NCI-H1092 (cell line): ENCODE measurements around the gene MBD3L1.

Experiments
- DNase-seq: peaks from one replicate; lab custom pipeline; 2025; lab: John Stamatoyannopoulos, UW

MBD3L1 gene

GRCh38 chr19:8832132-8833021 lies at the start of gene MBD3L1, which contains the start of gene ZNF558:
Gene MBD3L1, plus strand, starts transcription at chr19:8832377. Its CDS starts 10,302 bp downstream, at chr19:8842679.
Gene ZNF558, minus strand, starts transcription at chr19:8832304. Its CDS starts 9,645 bp downstream, at chr19:8822659.
- DNase-seq, result peak; percentile 96

GRCh38 chr19:8794823-8795222 lies 37.4 kb upstream of the MBD3L1 start:
- DNase-seq, result no peak

GRCh38 chr19:8806661-8807060 lies 25.5 kb upstream of the MBD3L1 start:
- no peak for DNase-seq

- no peak for DNase-seq
These were observed 20.6 kb upstream of the MBD3L1 start for GRCh38 chr19:8811315-8812172.

GRCh38 chr19:8814176-8814575 lies 18.0 kb upstream of the MBD3L1 start:
- DNase-seq, result no peak

DNA sequence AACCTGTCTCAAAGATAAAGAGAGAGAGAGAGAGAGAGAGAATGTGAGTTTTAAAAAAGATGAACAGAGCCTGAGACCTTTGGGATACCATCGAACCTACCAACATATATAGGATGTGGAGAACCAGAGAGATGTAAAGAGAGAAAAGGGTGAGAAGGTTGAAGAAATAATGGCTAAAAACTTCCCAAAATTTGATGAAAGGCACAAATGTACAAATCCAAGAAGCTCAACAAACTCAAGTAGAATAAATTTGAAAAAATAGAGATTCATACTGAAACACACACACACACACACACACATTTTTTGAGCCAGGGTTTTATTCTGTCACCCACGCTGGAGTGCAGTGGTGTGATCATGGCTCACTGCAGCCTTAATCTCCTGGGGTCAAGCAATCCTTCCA lies 16.4 kb upstream of the MBD3L1 start:
- no peak for DNase-seq

DNA sequence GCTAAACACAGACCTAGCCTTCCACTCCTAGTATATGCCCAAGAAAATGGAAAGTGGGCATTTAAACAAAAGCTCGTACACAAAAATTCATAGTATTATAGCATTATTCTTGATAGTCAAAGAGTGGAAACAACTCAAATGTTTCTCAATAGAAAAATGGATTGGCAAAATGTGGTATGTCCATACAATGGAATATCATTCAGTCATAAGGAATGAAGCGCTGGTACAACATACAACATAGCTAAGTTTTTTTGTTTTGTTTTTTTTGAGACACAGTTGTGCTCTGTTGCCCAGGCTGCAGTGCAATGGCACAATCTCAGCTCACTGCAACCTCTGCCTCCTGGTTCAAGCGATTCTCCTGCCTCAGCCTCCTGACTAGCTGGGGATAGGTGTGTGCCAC lies 11.9 kb upstream of the MBD3L1 start:
- no peak for DNase-seq

DNA sequence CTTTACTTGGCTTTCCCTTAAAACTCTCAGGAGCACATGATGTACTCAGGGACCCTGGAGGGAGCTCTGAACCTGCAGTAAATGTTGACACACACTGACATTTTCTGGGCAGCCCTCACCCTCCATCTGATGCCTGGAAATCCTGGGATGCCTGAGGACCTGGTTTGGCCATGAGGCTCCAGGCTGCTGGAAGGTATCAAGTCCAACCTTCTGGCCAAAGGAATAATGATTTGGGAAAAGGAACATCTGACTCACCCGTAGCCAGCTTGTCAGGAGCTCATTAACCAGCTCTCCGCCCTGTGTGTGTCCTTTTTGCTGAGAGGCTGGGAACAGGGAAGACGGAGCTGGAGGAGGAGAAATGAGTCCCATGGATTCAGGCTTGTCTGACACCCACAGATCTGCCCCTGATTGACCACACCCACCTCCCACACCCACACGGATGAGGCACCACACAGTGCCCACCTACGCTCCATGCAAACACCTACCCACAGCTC lies 10.4 kb upstream of the MBD3L1 start:
- DNase-seq, result no peak

- DNase-seq, result no peak
These were observed 5.8 kb upstream of the MBD3L1 start for GRCh38 chr19:8826371-8826770.

- DNase-seq, result no peak
These were observed 4.9 kb upstream of the MBD3L1 start for GRCh38 chr19:8827277-8827676.

- no peak for DNase-seq
These were observed 804 bp upstream of the MBD3L1 start for GRCh38 chr19:8831373-8831772.

- no peak for DNase-seq
These were observed 395 bp upstream of the MBD3L1 start for GRCh38 chr19:8831832-8832131.

DNA sequence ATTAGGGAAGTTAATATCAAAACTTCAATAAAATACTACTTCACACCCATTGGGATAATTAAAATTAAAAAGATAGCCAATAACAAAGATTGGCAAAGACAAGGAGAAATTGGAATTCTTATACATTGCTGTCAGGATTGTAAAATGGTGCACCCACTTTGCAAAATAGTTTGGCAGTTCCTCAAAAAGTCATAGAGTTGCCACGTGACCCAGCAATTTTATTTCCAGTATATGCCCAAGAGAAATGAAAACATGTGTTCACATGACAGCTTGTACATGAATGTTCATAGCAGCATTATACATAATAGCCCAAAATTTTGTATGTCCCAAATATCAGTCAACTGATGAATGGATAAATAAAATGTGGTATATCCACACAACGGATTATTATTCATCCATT lies 3.3 kb downstream of the MBD3L1 start:
- DNase-seq, result no peak

- no peak for DNase-seq
These were observed 3.7 kb downstream of the MBD3L1 start for GRCh38 chr19:8835877-8836276.

DNA sequence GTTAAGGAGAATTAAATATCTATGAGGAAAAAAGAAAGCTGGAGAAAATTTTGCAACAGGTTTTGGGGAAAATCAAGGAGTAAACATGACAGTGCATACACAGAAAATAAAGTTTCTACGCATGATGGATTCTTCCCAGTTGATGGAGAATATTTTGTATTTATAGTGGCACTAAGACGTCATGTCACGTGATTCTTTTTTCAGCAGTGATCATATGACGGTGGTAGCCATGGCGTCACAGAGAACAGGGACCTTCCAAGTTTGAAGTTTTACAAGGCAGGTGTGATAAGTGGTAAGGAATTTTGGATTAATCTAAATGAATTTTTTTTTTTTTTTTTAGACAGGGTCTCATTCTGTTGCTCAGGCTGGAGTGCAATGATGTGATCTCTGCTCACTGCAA lies 8.5 kb downstream of the MBD3L1 start:
- DNase-seq, result no peak

- DNase-seq, result no peak
These were observed 14.6 kb downstream of the MBD3L1 start for GRCh38 chr19:8846819-8847218.

- DNase-seq, result no peak
These were observed 17.1 kb downstream of the MBD3L1 start for GRCh38 chr19:8849232-8849631.

DNA sequence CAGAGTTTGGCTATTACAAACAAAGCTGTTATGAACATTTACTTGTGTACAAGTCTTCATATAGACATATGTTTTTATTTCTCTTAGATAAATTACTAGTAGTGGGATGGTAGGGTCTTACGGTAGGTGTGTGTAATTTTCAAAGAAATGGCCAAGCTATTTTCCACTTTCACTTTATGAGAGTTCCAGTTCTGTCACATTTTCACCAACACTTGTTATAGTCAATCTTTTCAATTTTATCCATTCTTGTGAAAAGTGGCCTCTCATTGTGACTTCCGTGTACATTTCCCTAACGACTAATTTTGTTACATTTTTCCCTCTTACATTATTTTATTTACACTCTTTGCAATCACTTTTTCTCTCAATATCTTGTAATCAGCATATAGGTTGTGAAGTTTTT lies 18.3 kb downstream of the MBD3L1 start:
- DNase-seq, result no peak

DNA sequence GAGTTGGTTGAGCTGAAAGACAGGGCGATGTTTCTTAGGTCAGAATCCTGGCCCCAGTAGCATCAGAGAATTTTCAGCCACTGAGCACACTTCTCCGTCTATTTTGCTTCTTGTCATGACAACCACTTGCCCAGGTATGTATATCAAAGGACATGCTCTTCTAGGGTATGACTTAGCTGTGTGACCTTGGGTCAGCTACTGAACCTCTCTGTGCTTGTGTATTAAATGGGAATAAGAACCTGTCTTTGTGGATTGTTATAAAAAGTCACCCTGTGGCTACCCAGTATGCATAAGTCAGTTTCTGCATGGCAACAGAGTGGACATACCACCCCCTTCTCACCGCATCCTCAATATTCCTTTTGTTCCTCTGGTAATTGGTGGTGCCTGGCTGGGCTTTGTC lies 26.1 kb downstream of the MBD3L1 start:
- DNase-seq, result no peak

- no peak for DNase-seq
These were observed 34.2 kb downstream of the MBD3L1 start for GRCh38 chr19:8866344-8866743.

DNA sequence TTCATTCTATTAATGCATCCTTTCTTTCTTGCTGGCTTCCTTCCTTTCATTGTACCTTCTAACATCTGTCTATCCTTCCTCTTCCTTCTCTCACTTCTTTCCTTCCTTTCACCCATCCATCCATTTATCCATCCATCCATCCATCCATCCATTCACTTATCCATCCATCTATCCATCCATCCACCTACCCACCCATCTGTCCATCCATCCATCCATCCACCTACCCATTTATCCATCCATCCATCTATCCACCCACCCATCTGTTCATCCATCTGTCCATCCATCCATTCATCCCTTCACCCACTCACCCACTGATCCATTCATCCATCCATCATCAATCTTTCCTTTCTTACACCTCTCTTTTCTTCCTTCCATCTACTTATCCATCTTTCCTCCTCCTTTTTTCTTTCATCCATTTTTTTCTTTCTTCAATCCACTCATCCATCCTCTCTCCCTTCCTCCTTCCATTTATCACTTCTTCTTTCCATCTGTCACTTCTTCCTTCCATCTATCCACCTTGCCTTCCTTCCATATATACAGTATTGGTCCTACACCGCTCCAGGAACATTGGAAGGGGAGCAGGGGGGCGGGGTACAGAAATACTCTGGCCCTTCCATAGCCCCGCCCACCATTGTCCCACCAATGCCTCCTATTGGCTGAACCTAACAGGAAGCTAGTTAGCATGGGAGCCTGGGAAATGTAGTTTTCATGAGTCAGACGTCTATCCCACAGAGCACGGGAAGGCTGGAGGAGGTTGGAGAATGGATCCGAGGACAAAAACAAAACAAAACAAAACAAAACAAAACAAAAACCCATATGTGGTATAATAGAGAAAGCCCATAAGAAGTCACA lies 45.9 kb downstream of the MBD3L1 start:
- DNase-seq, result no peak

DNA sequence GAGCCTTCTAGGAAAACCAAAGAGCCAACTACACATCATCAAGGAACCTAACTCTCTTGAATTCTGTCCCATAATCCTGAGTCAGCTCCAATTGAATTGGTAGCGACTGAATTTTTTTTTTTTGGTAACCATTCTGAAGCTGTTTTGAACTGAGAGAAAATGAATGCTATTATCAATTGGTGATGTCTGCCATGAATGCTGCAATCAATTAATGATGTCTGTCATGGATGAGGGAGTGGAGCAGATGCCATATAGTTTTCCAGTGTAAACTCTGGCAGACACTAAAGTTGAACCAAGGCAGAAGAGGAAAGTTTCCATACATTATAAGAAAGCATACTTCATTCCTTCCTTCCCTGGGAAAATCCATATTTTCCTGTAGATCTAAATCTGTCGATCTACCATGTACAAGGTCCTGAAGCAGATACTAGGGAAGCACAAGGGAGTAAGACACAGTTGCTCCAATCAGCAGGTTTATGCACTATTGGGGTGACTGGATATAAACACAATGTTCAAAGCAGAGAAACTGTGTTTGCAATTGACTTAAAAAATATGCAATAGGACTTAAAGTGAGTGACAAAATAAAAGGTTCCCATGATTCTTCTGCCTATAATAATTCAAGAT lies 48.8 kb downstream of the MBD3L1 start:
- no peak for DNase-seq
